Ascending aorta (tissue), 2 donors: ENCODE results near the gene HDAC7. TPM values are rescaled to one million over a fixed set of nuclear protein-coding genes. Genes with fewer than 3 reads are reported as not detected.

ENCODE experiments used
- DNase-seq, 2 donors: peaks; one replicate each; pipeline ENCODE4 v3.0.0-alpha.2; 2019; ENCODE audit warnings: low spot score in 2 of 2
- H3K27ac ChIP-seq, 2 donors: fragments of 200-600 bp; sonication (generic); one replicate each; pipeline ENCODE4 v1.5.1; 2016 to 2017; ENCODE audit warnings: mild to moderate bottlenecking in 1 of 2
- H3K27me3 ChIP-seq: fragments of 200-600 bp; sonication (generic); one replicate; pipeline ENCODE4 v1.5.1; 2017
- H3K36me3 ChIP-seq, 2 donors: fragments of 200-600 bp; sonication (generic); one replicate each; pipeline ENCODE4 v1.5.1; 2016
- H3K4me1 ChIP-seq, 2 donors: fragments of 200-600 bp; sonication (generic); one replicate each; pipeline ENCODE4 v1.5.1; 2016 to 2017; ENCODE audit warnings: mild to moderate bottlenecking in 1 of 2
- H3K4me3 ChIP-seq, 2 donors: fragments of 200-600 bp; sonication (generic); one replicate each; pipeline ENCODE4 v1.5.1; 2016 to 2017; ENCODE audit warnings: mild to moderate bottlenecking in 1 of 2
- H3K9me3 ChIP-seq, 2 donors: fragments of 200-600 bp; sonication (generic); one replicate each; pipeline ENCODE4 v1.5.1; 2016
- CTCF ChIP-seq, 3 experiments: fragments of 200-600 bp in 2 of 3; fragments of 450-650 bp in 1 of 3; sonication (generic) in 2 of 3; IDR thresholded peaks; one replicate each; pipeline ENCODE4 v1.5.1; 2016 to 2019; ENCODE audit warnings: antibody characterized with exemption in 3 of 3, mild to moderate bottlenecking in 1 of 3, moderate library complexity in 1 of 3
- intact Hi-C: fragments of 100-400 bp; cut with DNase I; formaldehyde crosslinking; loops from one replicate; pipeline ENCODE4 v1.15.1; 2023
- total RNA-seq: library from RNA; depleted of rRNA; stranded (reverse); fragments of >200 nt; gene quantifications from one replicate; pipeline ENCODE4 v1.1.0, GENCODE V29; 2016

The HDAC7 gene
- total RNA-seq, 1 donor from 2014 or later = 202 TPM

- peaks cover 37 to 55% of the 10 kb centered on the region in 2 donors for H3K4me1 ChIP-seq
- no peak for DNase-seq
- no peaks in the 10 kb centered on the region for H3K27me3 ChIP-seq
- H3K36me3 ChIP-seq = peaks cover 16 to 25% of the 10 kb centered on the region in 2 donors
- H3K4me3 ChIP-seq = no peak overlapping the region
- peak overlapping the region in 1 of 2 donors; percentile 88 for H3K27ac ChIP-seq
- intact Hi-C loops = loop anchor here (1.0 kb wide), 3 partner anchors 37 to 64 kb away; no protein-coding TSS in a partner anchor
- no peaks in the 10 kb centered on the region for H3K9me3 ChIP-seq
- no peak for TF ChIP-seq CTCF (IDR thresholded peaks at IDR 0.05)
Measured at GRCh38 chr12:47778881-47779280, 40.8 kb downstream of the HDAC7 start.

GRCh38 chr12:47777741-47778558 is 41.8 kb downstream of the HDAC7 start:
- intact Hi-C loops = no loop called here
- H3K9me3 ChIP-seq = no peaks in the 10 kb centered on the region

GRCh38 chr12:47777151-47777550 is 42.6 kb downstream of the HDAC7 start:
- Histone ChIP-seq H3K27ac (peak overlapping the region; percentile 80 to 88), H3K9me3 (no peaks in the 10 kb centered on the region), H3K27me3 (no peaks in the 10 kb centered on the region), H3K36me3 (peaks cover 4 to 8% of the 10 kb centered on the region in 2 donors), H3K4me3 (no peak overlapping the region), H3K4me1 (peaks cover 37 to 59% of the 10 kb centered on the region in 2 donors)
- intact Hi-C loops = no loop called here
- no peak for DNase-seq
- no peak for TF ChIP-seq CTCF (IDR thresholded peaks at IDR 0.05)

More at GRCh38 chr12:47777741-47778558, 41.8 kb downstream of the HDAC7 start:
- Histone ChIP-seq H3K27me3 (no peaks in the 10 kb centered on the region), H3K36me3 (peaks cover 9 to 15% of the 10 kb centered on the region in 2 donors), H3K4me3 (no peak overlapping the region), H3K27ac (peak overlapping the region; percentile 80 to 88), H3K4me1 (peaks cover 37 to 56% of the 10 kb centered on the region in 2 donors)
- TF ChIP-seq CTCF (IDR thresholded peaks at IDR 0.05) = no peak
- no peak for DNase-seq

- peaks cover 0 to 5% of the 10 kb centered on the region in 2 donors for H3K36me3 ChIP-seq
- peak overlapping the region; percentile 80 to 88 for H3K27ac ChIP-seq
- no peaks in the 10 kb centered on the region for H3K27me3 ChIP-seq
- no peaks in the 10 kb centered on the region for H3K9me3 ChIP-seq
- DNase-seq = no peak
- intact Hi-C loops = no loop called here
- no peak overlapping the region for H3K4me3 ChIP-seq
- no peak for TF ChIP-seq CTCF (IDR thresholded peaks at IDR 0.05)
- peaks cover 37 to 59% of the 10 kb centered on the region in 2 donors for H3K4me1 ChIP-seq
Measured at GRCh38 chr12:47776471-47777143, 43.1 kb downstream of the HDAC7 start.

GRCh38 chr12:47775100-47775911 is 44.4 kb downstream of the HDAC7 start:
- peak overlapping the region in 1 of 2 donors; percentile 23 for H3K4me3 ChIP-seq
- no peaks in the 10 kb centered on the region for H3K27me3 ChIP-seq
- intact Hi-C loops = no loop called here
- peak overlapping the region; percentile 80 to 88 for H3K27ac ChIP-seq
- H3K36me3 ChIP-seq = peaks cover 0 to 3% of the 10 kb centered on the region in 2 donors
- no peaks in the 10 kb centered on the region for H3K9me3 ChIP-seq
- no peak for TF ChIP-seq CTCF (IDR thresholded peaks at IDR 0.05)
- DNase-seq = no peak
- H3K4me1 ChIP-seq = peaks cover 37 to 59% of the 10 kb centered on the region in 2 donors
